ENCODE measurements around the gene PHLPP1. TPM values are rescaled to one million over a fixed set of nuclear protein-coding genes. Genes with fewer than 3 reads are reported as not detected.

The PHLPP1 gene
- total RNA-seq, 3 donors from 2014 or later = 9.8 to 19.9 (median 15.4) TPM

DNA sequence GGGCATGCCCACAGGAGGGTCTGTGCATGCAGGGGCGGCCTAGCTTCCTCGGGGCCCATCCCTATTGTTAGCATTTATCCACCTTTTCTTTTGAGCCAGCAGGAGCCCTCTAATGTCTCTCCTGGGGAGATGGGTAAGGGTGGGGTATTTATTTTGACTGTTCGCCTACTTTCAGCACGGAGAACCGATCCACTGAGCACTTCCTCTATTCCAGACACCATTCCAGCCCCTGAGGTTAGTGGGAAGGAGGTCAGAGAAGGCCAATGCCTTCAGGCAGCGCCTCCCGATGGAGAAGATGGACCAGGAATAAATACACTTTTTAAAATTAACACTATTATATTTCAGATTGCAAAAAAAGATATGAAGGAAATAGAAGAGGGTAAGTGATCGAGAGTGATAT, 276.0 kb downstream of the PHLPP1 start:
- Histone ChIP-seq H3K27me3 (no peaks in the 10 kb centered on the region), H3K27ac (no peak overlapping the region), H3K36me3 (no peaks in the 10 kb centered on the region), H3K4me1 (no peaks in the 10 kb centered on the region), H3K4me3 (no peak overlapping the region), H3K9me3 (no peaks in the 10 kb centered on the region)
- DNase-seq (ENCODE audit: low spot score in 2 of 2) = no peak
- intact Hi-C loops (cut with DNase I; ENCODE audit: low total_unique reads) = no loop called here
- TF ChIP-seq POLR2AphosphoS5 (IDR thresholded peaks at IDR 0.05) (no peak), POLR2A (IDR thresholded peaks at IDR 0.05) (no peak)
- TF ChIP-seq, protein P1, sequence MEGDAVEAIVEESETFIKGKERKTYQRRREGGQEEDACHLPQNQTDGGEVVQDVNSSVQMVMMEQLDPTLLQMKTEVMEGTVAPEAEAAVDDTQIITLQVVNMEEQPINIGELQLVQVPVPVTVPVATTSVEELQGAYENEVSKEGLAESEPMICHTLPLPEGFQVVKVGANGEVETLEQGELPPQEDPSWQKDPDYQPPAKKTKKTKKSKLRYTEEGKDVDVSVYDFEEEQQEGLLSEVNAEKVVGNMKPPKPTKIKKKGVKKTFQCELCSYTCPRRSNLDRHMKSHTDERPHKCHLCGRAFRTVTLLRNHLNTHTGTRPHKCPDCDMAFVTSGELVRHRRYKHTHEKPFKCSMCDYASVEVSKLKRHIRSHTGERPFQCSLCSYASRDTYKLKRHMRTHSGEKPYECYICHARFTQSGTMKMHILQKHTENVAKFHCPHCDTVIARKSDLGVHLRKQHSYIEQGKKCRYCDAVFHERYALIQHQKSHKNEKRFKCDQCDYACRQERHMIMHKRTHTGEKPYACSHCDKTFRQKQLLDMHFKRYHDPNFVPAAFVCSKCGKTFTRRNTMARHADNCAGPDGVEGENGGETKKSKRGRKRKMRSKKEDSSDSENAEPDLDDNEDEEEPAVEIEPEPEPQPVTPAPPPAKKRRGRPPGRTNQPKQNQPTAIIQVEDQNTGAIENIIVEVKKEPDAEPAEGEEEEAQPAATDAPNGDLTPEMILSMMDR (IDR thresholded peaks at IDR 0.05) = no peak

DNA sequence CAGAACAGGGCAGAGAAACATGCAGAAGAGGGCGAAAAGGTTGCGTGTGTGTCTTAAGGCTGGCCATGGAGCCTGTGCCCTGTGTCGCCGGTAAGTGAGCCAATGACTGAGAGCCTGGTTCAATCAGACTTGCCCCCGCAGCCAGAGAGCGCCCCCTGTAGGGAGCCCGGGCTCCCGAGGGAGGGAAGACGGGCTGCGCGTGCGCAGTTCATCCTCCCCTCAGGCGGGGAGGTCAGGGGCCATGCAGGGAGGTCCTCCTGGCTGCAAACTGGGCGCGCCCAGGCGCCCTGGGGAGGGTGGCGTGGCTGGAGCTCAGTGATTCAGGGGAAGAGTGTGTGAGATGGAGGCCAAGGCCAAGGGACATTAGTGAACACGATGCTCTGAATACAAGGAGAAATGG, 276.6 kb downstream of the PHLPP1 start:
- H3K4me3 ChIP-seq = no peak overlapping the region
- H3K4me1 ChIP-seq = no peaks in the 10 kb centered on the region
- no peaks in the 10 kb centered on the region for H3K36me3 ChIP-seq
- no peak for DNase-seq (ENCODE audit: low spot score in 2 of 2)
- H3K27ac ChIP-seq = no peak overlapping the region
- no peaks in the 10 kb centered on the region for H3K9me3 ChIP-seq
- TF ChIP-seq POLR2A (IDR thresholded peaks at IDR 0.05) = no peak
- TF ChIP-seq, protein P1 (IDR thresholded peaks at IDR 0.05) = no peak
- no peak for TF ChIP-seq POLR2AphosphoS5 (IDR thresholded peaks at IDR 0.05)
- intact Hi-C loops (cut with DNase I; ENCODE audit: low total_unique reads) = no loop called here
- no peaks in the 10 kb centered on the region for H3K27me3 ChIP-seq

DNA sequence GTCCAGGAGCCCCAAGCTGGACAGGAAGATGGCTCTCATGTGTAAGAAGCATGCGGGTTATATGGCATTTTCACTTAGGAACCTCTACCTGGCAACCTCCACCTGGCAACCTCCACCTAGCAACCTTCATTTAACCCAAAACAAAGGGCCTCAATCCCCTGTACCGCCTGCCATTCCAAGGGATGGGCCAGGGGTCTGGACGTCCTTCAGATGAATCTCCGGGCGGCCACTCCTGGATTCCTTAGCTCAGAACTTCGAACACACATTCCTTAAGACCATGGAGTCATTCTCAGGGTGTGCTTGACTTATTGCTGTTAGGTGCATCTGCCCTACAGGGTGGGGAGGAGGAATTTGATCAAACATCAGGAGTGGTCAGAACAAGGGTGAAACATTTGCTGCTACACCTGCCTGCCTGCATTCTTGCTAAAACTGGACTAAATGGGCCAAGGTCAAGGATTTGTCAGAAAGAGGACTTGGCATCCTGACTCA, 277.6 kb downstream of the PHLPP1 start:
- Histone ChIP-seq H3K27ac (no peak overlapping the region), H3K27me3 (no peaks in the 10 kb centered on the region), H3K36me3 (no peaks in the 10 kb centered on the region), H3K4me1 (no peaks in the 10 kb centered on the region), H3K9me3 (no peaks in the 10 kb centered on the region), H3K4me3 (no peak overlapping the region)
- TF ChIP-seq POLR2A (IDR thresholded peaks at IDR 0.05) (no peak), POLR2AphosphoS5 (IDR thresholded peaks at IDR 0.05) (no peak)
- TF ChIP-seq, protein P1 (IDR thresholded peaks at IDR 0.05) = no peak
- DNase-seq (ENCODE audit: low spot score in 2 of 2) = no peak
- intact Hi-C loops (cut with DNase I; ENCODE audit: low total_unique reads) = no loop called here

- H3K4me1 ChIP-seq = no peaks in the 10 kb centered on the region
- H3K27me3 ChIP-seq = no peaks in the 10 kb centered on the region
- intact Hi-C loops (cut with DNase I; ENCODE audit: low total_unique reads) = no loop called here
Observed at GRCh38 chr18:62996566-62996965, 281.2 kb downstream of the PHLPP1 start.

DNA sequence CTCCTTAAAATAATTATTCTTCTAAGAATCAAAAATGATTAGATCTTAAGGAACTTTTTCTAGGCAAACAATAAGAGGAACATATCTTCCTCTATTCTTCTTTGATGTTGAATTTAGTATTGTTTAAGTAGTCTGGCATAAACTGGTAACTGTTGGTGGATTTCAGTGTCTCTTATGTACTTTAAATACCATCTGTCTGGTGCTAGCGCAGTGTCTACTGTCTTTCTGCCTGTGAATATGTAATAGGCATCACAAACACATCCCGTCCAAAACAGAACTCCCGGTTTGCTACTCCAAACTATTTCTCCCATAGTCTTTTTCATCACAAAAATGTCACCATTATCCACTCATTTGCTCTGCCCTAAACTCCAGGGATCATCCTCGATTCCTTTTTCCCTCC, 281.7 kb downstream of the PHLPP1 start:
- H3K9me3 ChIP-seq = no peaks in the 10 kb centered on the region
- H3K36me3 ChIP-seq = no peaks in the 10 kb centered on the region
- no peaks in the 10 kb centered on the region for H3K4me1 ChIP-seq
- H3K4me3 ChIP-seq = no peak overlapping the region
- TF ChIP-seq POLR2A (IDR thresholded peaks at IDR 0.05) = no peak
- TF ChIP-seq, protein P1 (IDR thresholded peaks at IDR 0.05) = no peak
- no peak for TF ChIP-seq POLR2AphosphoS5 (IDR thresholded peaks at IDR 0.05)
- no peak for DNase-seq (ENCODE audit: low spot score in 2 of 2)
- intact Hi-C loops (cut with DNase I; ENCODE audit: low total_unique reads) = no loop called here
- H3K27me3 ChIP-seq = no peaks in the 10 kb centered on the region
- no peak overlapping the region for H3K27ac ChIP-seq

More at GRCh38 chr18:62996566-62996965, 281.2 kb downstream of the PHLPP1 start:
- H3K36me3 ChIP-seq = no peaks in the 10 kb centered on the region
- no peak for DNase-seq (ENCODE audit: low spot score in 2 of 2)
- TF ChIP-seq, protein P1 (IDR thresholded peaks at IDR 0.05) = no peak
- no peak for TF ChIP-seq POLR2AphosphoS5 (IDR thresholded peaks at IDR 0.05)
- no peaks in the 10 kb centered on the region for H3K9me3 ChIP-seq
- H3K4me3 ChIP-seq = no peak overlapping the region
- H3K27ac ChIP-seq = no peak overlapping the region
